Endothelial cell (in vitro differentiated cells): ENCODE data around the gene ALOX5. TPM values are rescaled to one million over a fixed set of nuclear protein-coding genes. Genes with fewer than 3 reads are reported as not detected.

ENCODE experiments used
- DNase-seq: peaks from one replicate; pipeline ENCODE4 v3.0.0; 2021; ENCODE audit warnings: low spot score
- H3K27ac Mint-ChIP-seq: one replicate; pipeline ENCODE4 v1.8.0; 2021; ENCODE audit warnings: mixed read lengths, inconsistent platforms; ENCODE audit not compliant: unreplicated experiment
- H3K27me3 Mint-ChIP-seq: one replicate; pipeline ENCODE4 v1.8.0; 2021; ENCODE audit warnings: mild to moderate bottlenecking, moderate library complexity, mixed read lengths, inconsistent platforms; ENCODE audit not compliant: unreplicated experiment
- H3K36me3 Mint-ChIP-seq: one replicate; pipeline ENCODE4 v1.8.0; 2021; ENCODE audit warnings: mild to moderate bottlenecking, low read depth, mixed read lengths, inconsistent platforms; ENCODE audit not compliant: unreplicated experiment
- H3K4me1 Mint-ChIP-seq: one replicate; pipeline ENCODE4 v1.8.0; 2021; ENCODE audit warnings: mild to moderate bottlenecking, mixed read lengths, inconsistent platforms; ENCODE audit not compliant: unreplicated experiment
- H3K4me3 Mint-ChIP-seq: one replicate; pipeline ENCODE4 v1.8.0; 2021; ENCODE audit warnings: mild to moderate bottlenecking, mixed read lengths, inconsistent platforms; ENCODE audit not compliant: unreplicated experiment
- H3K9me3 Mint-ChIP-seq: one replicate; pipeline ENCODE4 v1.8.0; 2021; ENCODE audit warnings: mixed read lengths, inconsistent platforms; ENCODE audit not compliant: unreplicated experiment
- total RNA-seq: library from RNA; stranded (reverse); fragmentation: NEBNext Ultra II Directional; extraction: Animal tissue kit (Norgen Biotek cat#: 25700); gene quantifications from one replicate; pipeline ENCODE4 v1.2.1, GENCODE V29; 2021; ENCODE audit not compliant: unreplicated experiment
- TF ChIP-seq, protein P1 (sequence below): fragments of 200-600 bp; sonication (generic); IDR thresholded peaks from one replicate; pipeline ENCODE4 v1.5.0; 2021; ENCODE audit warnings: antibody characterized with exemption; ENCODE audit not compliant: unreplicated experiment

The ALOX5 gene
- total RNA-seq, 1 donor from 2014 or later = 0.18 TPM

DNA sequence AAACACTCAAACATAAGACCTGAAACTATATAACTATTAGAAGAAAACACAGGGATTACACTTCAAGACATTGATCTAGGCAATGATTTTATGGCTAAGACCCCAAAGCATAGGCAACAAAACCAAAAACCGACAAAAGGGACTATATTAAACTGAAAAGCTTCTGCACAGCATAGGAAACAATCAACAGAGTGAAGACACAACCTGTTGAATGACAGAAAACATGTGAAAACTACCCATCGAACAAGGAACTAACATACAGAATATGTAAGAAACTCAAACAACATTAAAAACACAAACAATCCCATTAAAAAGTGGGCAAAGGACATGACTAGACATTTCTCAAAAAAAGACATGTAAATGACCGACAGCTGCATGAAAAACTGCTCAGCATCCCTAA is 109.0 kb downstream of the ALOX5 start:
- no peak overlapping the region for H3K4me3 Mint-ChIP-seq
- no peak overlapping the region for H3K27ac Mint-ChIP-seq
- TF ChIP-seq, protein P1, sequence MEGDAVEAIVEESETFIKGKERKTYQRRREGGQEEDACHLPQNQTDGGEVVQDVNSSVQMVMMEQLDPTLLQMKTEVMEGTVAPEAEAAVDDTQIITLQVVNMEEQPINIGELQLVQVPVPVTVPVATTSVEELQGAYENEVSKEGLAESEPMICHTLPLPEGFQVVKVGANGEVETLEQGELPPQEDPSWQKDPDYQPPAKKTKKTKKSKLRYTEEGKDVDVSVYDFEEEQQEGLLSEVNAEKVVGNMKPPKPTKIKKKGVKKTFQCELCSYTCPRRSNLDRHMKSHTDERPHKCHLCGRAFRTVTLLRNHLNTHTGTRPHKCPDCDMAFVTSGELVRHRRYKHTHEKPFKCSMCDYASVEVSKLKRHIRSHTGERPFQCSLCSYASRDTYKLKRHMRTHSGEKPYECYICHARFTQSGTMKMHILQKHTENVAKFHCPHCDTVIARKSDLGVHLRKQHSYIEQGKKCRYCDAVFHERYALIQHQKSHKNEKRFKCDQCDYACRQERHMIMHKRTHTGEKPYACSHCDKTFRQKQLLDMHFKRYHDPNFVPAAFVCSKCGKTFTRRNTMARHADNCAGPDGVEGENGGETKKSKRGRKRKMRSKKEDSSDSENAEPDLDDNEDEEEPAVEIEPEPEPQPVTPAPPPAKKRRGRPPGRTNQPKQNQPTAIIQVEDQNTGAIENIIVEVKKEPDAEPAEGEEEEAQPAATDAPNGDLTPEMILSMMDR = no peak
- H3K4me1 Mint-ChIP-seq = no peaks in the 10 kb centered on the region
- H3K9me3 Mint-ChIP-seq = no peaks in the 10 kb centered on the region
- peaks cover 3% of the 10 kb centered on the region for H3K27me3 Mint-ChIP-seq
- H3K36me3 Mint-ChIP-seq = peaks cover 25% of the 10 kb centered on the region
- DNase-seq = no peak

DNA sequence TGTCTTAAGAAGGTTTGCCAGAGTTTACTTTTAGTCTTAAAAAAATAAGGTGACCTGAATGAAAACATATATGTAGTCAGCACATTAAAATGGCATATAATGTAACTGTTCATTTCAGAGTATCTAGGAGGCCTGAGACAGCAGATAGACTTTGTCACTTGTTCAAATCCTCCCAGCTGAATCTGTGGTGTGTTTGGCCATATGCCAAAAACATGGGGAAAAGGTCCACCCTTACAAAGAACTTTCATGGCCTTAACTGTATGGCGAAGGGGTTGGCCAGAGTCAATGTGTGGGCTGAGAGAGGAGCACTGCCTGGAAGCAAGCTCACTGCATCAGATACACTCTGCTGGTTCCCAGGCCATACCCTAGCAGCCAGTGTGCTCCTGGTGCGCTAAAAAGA is 113.7 kb downstream of the ALOX5 start:
- Mint-ChIP-seq H3K4me3 (no peak overlapping the region), H3K36me3 (peaks cover 12% of the 10 kb centered on the region), H3K4me1 (no peaks in the 10 kb centered on the region), H3K9me3 (no peaks in the 10 kb centered on the region), H3K27me3 (peaks cover 3% of the 10 kb centered on the region), H3K27ac (no peak overlapping the region)
- TF ChIP-seq, protein P1 = no peak
- DNase-seq = no peak

DNA sequence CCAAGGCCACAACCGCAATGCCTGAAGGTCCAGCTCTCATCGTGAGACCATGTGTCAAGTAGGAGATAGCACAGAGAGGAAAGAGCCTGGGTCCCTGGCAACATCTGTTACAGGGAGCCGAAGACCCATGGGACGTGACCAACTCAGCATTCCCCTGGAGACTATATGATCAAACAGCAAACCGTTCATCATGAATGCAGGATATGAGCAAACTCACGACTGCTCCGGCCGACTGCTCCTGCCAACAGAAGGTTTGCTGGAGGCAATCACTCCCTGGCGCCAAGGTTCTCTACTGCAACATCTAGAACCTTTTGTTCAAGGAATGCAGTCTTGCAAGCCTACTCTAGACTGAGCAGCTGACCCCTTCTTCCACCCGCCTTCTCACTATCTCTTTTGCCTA is 114.3 kb downstream of the ALOX5 start:
- Mint-ChIP-seq H3K27ac (no peak overlapping the region), H3K27me3 (peaks cover 3% of the 10 kb centered on the region), H3K36me3 (peaks cover 12% of the 10 kb centered on the region), H3K9me3 (no peaks in the 10 kb centered on the region), H3K4me3 (no peak overlapping the region), H3K4me1 (no peaks in the 10 kb centered on the region)
- TF ChIP-seq, protein P1 = no peak
- DNase-seq = no peak

DNA sequence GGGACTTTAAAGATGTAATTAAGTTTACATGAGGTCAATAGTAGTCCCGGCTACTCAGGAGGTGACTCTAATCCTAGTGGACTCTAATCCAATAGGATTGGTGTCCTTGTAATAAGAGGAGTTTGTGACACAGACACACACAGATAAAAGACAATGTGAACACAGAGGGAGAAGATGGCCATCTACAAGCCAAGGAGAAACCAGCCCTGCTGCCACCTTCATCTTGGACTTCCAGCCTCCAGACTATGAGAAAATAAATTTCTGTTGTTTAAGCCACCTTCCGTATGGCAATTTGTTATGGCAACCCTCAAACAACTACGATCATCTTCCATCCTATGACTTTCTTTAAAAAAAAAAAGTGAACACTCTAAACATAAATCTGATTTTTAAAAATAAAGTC is 116.3 kb downstream of the ALOX5 start:
- DNase-seq = no peak
- TF ChIP-seq, protein P1 = no peak
- H3K36me3 Mint-ChIP-seq = peaks cover 7% of the 10 kb centered on the region
- no peak overlapping the region for H3K27ac Mint-ChIP-seq
- H3K4me1 Mint-ChIP-seq = no peaks in the 10 kb centered on the region
- no peaks in the 10 kb centered on the region for H3K9me3 Mint-ChIP-seq
- peaks cover 3% of the 10 kb centered on the region for H3K27me3 Mint-ChIP-seq
- H3K4me3 Mint-ChIP-seq = no peak overlapping the region

DNA sequence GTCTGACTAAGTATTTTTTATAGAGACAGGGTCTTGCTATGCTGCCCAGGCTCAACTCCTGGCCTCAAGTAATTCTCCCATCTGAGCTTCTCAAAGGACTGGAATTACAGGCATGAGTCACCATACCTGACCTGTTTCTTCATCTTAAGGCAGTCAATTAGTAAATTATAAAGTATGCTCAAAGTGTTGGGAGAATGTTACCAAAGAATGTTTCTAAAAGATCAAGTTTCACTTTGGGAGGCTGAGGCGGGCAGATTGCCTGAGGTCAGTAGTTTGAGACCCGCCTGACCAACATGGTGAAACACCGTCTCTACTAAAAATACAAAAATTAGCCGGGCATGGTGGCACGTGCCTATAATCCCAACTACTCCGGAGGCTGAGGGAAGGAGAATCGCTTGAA is 117.0 kb downstream of the ALOX5 start:
- Mint-ChIP-seq H3K9me3 (no peaks in the 10 kb centered on the region), H3K4me3 (no peak overlapping the region), H3K36me3 (peaks cover 7% of the 10 kb centered on the region), H3K4me1 (no peaks in the 10 kb centered on the region), H3K27ac (no peak overlapping the region), H3K27me3 (peaks cover 3% of the 10 kb centered on the region)
- TF ChIP-seq, protein P1 = no peak
- no peak for DNase-seq

Other genes with a start within 250 kb of the ALOX5 start
- gene OR13A1, start 58.6 kb upstream of the ALOX5 start, total RNA-seq = not detected